Colonic mucosa (tissue), 4 donors: ENCODE results near the gene NAALADL1. TPM values are rescaled to one million over a fixed set of nuclear protein-coding genes. Genes with fewer than 3 reads are reported as not detected.

Source experiments
- DNase-seq: peaks from one replicate; pipeline ENCODE4 v3.0.0-alpha.2; 2020
- H3K27ac ChIP-seq: fragments of 200-600 bp; one replicate; pipeline ENCODE4 v1.8.0; 2021
- H3K27me3 ChIP-seq: fragments of 200-600 bp; one replicate; pipeline ENCODE4 v1.8.0; 2021
- H3K36me3 ChIP-seq: fragments of 200-600 bp; one replicate; pipeline ENCODE4 v1.8.0; 2021
- H3K4me1 ChIP-seq: fragments of 200-600 bp; one replicate; pipeline ENCODE4 v1.8.0; 2021; ENCODE audit warnings: mild to moderate bottlenecking
- H3K4me3 ChIP-seq: fragments of 200-600 bp; one replicate; pipeline ENCODE4 v1.8.0; 2021
- H3K9ac ChIP-seq, 2 donors: one replicate each; pipeline ENCODE4 v1.7.0; 2013; ENCODE audit warnings: control low read depth in 2 of 2, low read depth in 2 of 2, low read length in 2 of 2
- H3K9me3 ChIP-seq: fragments of 200-600 bp; one replicate; pipeline ENCODE4 v1.8.0; 2021
- CTCF ChIP-seq: fragments of 200-600 bp; IDR thresholded peaks from one replicate; pipeline ENCODE4 v1.8.0; 2022; ENCODE audit warnings: antibody characterized with exemption, mild to moderate bottlenecking
- intact Hi-C: fragments of 100-400 bp; cut with DNase I; formaldehyde crosslinking; loops from one replicate; pipeline ENCODE4 v1.14.1; 2022
- total RNA-seq, 2 donors: library from RNA; stranded (reverse); fragmentation: NEBNext Ultra II Directional in 1 of 2; extraction: Animal tissue kit (Norgen Biotek cat#: 25700) in 1 of 2; gene quantifications; one replicate each; pipeline ENCODE4 v1.2.1, GENCODE V29; 2021
- donor health status: healthy.
- donor health status: DM: no; HTN: no; CAD: no.
- donor health status: DM: no; HTN: no; CAD: no.

The NAALADL1 gene
- total RNA-seq, 2 donors from 2014 or later = 10.5 to 30.8 TPM

- intact Hi-C loops = no loop called here
- no peaks in the 10 kb centered on the region for H3K36me3 ChIP-seq
- H3K27ac ChIP-seq = no peak overlapping the region
- TF ChIP-seq CTCF = no peak
- H3K9ac ChIP-seq = no peak overlapping the region
- no peaks in the 10 kb centered on the region for H3K27me3 ChIP-seq
- H3K4me1 ChIP-seq = peaks cover 1% of the 10 kb centered on the region
- no peak for DNase-seq
- H3K9me3 ChIP-seq = no peaks in the 10 kb centered on the region
- H3K4me3 ChIP-seq = no peak overlapping the region
These were observed 44.1 kb upstream of the NAALADL1 start for GRCh38 chr11:65102142-65103095.

DNA sequence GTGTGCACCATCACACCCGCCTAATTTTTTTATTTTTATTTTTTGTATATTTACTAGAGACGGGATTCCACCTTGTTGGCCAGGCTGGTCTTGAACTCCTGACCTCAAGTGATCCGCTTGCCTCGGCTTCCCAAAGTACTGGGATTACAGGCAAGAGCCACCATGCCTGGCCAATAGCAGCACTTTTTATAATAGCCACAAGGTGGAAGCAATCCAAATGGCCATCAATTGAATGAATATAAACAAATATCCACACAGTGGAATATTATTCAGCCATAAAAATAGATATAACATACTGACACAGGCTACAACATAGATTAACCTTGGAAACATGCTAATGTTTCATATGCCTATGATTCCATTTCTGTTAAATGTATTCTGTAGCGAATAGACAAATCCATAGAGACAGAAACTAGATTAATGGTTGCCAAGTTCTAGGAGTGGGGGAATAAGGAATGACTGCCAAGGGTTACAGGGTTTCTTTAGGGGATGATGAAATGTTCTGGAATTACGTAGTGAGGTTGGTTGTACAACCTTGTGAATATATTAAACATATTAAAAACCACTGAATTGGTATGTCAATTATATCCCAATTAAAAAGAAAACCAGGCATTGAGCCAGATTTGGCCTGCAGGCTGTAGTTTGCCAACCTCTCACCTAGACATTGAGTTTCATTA lies 42.5 kb upstream of the NAALADL1 start:
- H3K36me3 ChIP-seq = no peaks in the 10 kb centered on the region
- no peaks in the 10 kb centered on the region for H3K27me3 ChIP-seq
- H3K4me3 ChIP-seq = no peak overlapping the region
- no peak for TF ChIP-seq CTCF
- no peak overlapping the region for H3K9ac ChIP-seq
- no peak for DNase-seq
- no peaks in the 10 kb centered on the region for H3K9me3 ChIP-seq
- intact Hi-C loops = no loop called here
- H3K4me1 ChIP-seq = peaks cover 7% of the 10 kb centered on the region
- no peak overlapping the region for H3K27ac ChIP-seq

DNA sequence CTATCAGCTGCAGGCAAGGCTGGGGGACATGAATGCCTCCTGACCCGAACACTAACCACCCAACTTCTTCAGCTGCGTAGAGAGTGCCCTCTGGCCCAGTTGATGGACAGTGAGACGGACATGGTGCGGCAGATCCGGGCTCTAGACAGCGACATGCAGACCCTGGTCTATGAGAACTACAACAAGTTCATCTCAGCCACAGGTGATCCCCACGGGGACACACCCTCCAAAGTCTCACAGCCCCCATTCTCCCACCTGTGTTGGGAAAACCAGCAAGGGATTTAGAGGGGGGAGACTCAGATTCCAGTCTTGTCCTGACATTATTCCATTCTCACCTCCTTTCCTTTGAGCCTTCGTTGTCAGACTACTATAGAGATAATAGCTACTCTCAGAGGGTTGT lies 38.6 kb upstream of the NAALADL1 start:
- no peak for DNase-seq
- TF ChIP-seq CTCF = no peak
- Histone ChIP-seq H3K27me3 (no peaks in the 10 kb centered on the region), H3K9ac (peak overlapping the region; percentile 79 to 82), H3K27ac (peak overlapping the region; percentile 90), H3K4me3 (peak overlapping the region; percentile 85), H3K9me3 (no peaks in the 10 kb centered on the region), H3K4me1 (peaks cover 7% of the 10 kb centered on the region), H3K36me3 (no peaks in the 10 kb centered on the region)
- intact Hi-C loops = no loop called here

- H3K4me1 ChIP-seq = peaks cover 7% of the 10 kb centered on the region
- peak within 1 kb of the TSS; percentile 85 for H3K4me3 ChIP-seq
- peak within 1 kb of the TSS; percentile 90 for H3K27ac ChIP-seq
- no peaks in the 10 kb centered on the region for H3K36me3 ChIP-seq
- peak; percentile 92 for DNase-seq
- no peak for TF ChIP-seq CTCF
- H3K9ac ChIP-seq = peak within 1 kb of the TSS; percentile 79 to 82
- H3K9me3 ChIP-seq = no peaks in the 10 kb centered on the region
- H3K27me3 ChIP-seq = no peaks in the 10 kb centered on the region
- intact Hi-C loops = no loop called here
These were observed 37.8 kb upstream of the NAALADL1 start, which contains the start of gene VPS51 for GRCh38 chr11:65095974-65096806. TSS of gene VPS51 (plus strand) at chr11:65096214. CDS start at chr11:65096251, 37 bp downstream.

DNA sequence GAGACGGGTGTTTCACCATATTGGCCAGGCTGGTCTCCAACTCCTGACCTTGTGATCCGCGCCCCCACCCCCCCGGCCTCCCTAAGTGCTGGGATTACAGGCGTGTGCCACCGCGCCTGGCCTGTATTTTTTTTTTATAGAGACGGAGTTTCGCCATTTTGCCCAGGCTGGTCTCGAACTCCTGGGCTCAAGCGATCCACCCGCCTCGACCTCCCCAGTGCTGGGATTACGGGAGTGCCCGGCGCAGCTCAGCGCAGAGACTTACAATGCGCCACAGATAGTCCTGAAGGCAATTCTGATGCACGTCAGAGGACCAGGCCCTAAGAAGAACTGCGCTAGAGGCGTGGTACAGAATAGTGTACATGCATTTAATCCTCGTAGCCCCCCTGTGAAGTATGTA lies 37.1 kb upstream of the NAALADL1 start:
- H3K9ac ChIP-seq = peak overlapping the region in 1 of 2 donors; percentile 16

More for the DNA sequence above, 37.1 kb upstream of the NAALADL1 start:
- TF ChIP-seq CTCF = no peak
- DNase-seq = no peak
- no peaks in the 10 kb centered on the region for H3K27me3 ChIP-seq
- no peaks in the 10 kb centered on the region for H3K36me3 ChIP-seq
- intact Hi-C loops = no loop called here
- H3K4me3 ChIP-seq = peak overlapping the region; percentile 85
- H3K9me3 ChIP-seq = no peaks in the 10 kb centered on the region
- peaks cover 7% of the 10 kb centered on the region for H3K4me1 ChIP-seq
- H3K27ac ChIP-seq = peak overlapping the region; percentile 90
